A549 (cell line): ENCODE results near the gene DECR2. TPM values are rescaled to one million over a fixed set of nuclear protein-coding genes. Genes with fewer than 3 reads are reported as not detected.

Source experiments
- ATAC-seq, 2 experiments: fragments of 200-7000 bp in 1 of 2; fragments of >200 bp in 1 of 2; cut with Nextera tagmentation in 1 of 2; cut with Tn5 transposase in 1 of 2; 3 replicates each; pipeline versions ENCODE4 v1.8.0 to v1.9.1; 2018 to 2020; ENCODE audit warnings: mild to moderate bottlenecking in 1 of 2, moderate library complexity in 1 of 2
- CTCF ChIA-PET: fragments of 300-600 bp; sonication (Branson Sonifier 250); formaldehyde crosslinking; extraction: SDS; loops from one replicate; lab custom pipeline; 2021; ENCODE audit warnings: antibody characterized with exemption, inconsistent platforms; lab: Yijun Ruan, JAX
- POLR2A ChIA-PET: fragments of 350-600 bp; formaldehyde crosslinking; extraction: SDS; loops from one replicate; lab custom pipeline; 2021; ENCODE audit warnings: antibody characterized with exemption, inconsistent platforms; lab: Yijun Ruan, JAX
- DNase-seq, 2 experiments: peaks; one replicate each; pipeline versions ENCODE4 v3.0.0 to v3.0.0-alpha.2; 2011 to 2016; ENCODE audit warnings: low read depth in 1 of 2, low spot score in 1 of 2
- FAIRE-seq: peaks from 2 replicates; lab custom pipeline; 2011; peaks lifted over from hg19 to GRCh38; lab: Jason Lieb, UNC
- H3K27ac ChIP-seq, 2 experiments: fragments of >200 bp; sonication (Bioruptor Twin); formaldehyde crosslinking; 3 replicates each; pipeline ENCODE4 v1.5.1; 2016 to 2017
- H3K4me1 ChIP-seq: fragments of >200 bp; sonication (Bioruptor Twin); formaldehyde crosslinking; 3 replicates; pipeline ENCODE4 v1.6.1; 2016
- H3K4me2 ChIP-seq: fragments of >200 bp; sonication (Bioruptor Twin); formaldehyde crosslinking; 3 replicates; pipeline ENCODE4 v1.6.1; 2016
- H3K4me3 ChIP-seq: fragments of >200 bp; sonication (Bioruptor Twin); formaldehyde crosslinking; 3 replicates; pipeline ENCODE4 v1.5.1; 2016
- H3K9me3 ChIP-seq: fragments of >200 bp; sonication (Bioruptor Twin); formaldehyde crosslinking; 3 replicates; pipeline ENCODE4 v1.6.1; 2016
- ATOH8 ChIP-seq: fragments of 250-450 bp; sonication (Bioruptor Pico); IDR thresholded peaks from 2 replicates; pipeline ENCODE4 v1.5.0; 2020; ENCODE audit warnings: low read depth, mild to moderate bottlenecking, moderate library complexity
- BHLHE40 ChIP-seq: IDR thresholded peaks from 2 replicates; pipeline ENCODE4 v1.6.1; 2012; ENCODE audit warnings: low read depth, low read length, inconsistent platforms
- CHD2 ChIP-seq: fragments of 150-350 bp; IDR thresholded peaks from 2 replicates; pipeline ENCODE4 v1.6.1; 2014; ENCODE audit warnings: low read length; ENCODE audit not compliant: partially characterized antibody
- EHF ChIP-seq: fragments of 250-450 bp; sonication (Bioruptor Pico); IDR thresholded peaks from 2 replicates; pipeline ENCODE4 v1.5.0; 2020; ENCODE audit warnings: mild to moderate bottlenecking
- EHMT2 ChIP-seq: fragments of 200-600 bp; sonication (generic); IDR thresholded peaks from 2 replicates; pipeline ENCODE4 v1.6.1; 2016; ENCODE audit warnings: antibody characterized with exemption, low read depth, mild to moderate bottlenecking, moderate library complexity
- EP300 ChIP-seq, 2 experiments: fragments of >200 bp; sonication (Bioruptor Twin); formaldehyde crosslinking; IDR thresholded peaks; 2 replicates in 1 of 2; 3 replicates in 1 of 2; pipeline ENCODE4 v1.6.1; 2016 to 2017
- FOSB ChIP-seq: fragments of 250-450 bp; sonication (Bioruptor Pico); IDR thresholded peaks from 2 replicates; pipeline ENCODE4 v1.5.0; 2020; ENCODE audit warnings: mild to moderate bottlenecking, moderate library complexity
- FOSL2 ChIP-seq, 2 experiments: fragments of 450-650 bp in 1 of 2; fragments of >200 bp in 1 of 2; sonication (Bioruptor Twin) in 1 of 2; formaldehyde crosslinking; IDR thresholded peaks; 2 replicates each; pipeline versions ENCODE4 v1.5.0 to v1.6.1; 2016 to 2020; ENCODE audit warnings: mild to moderate bottlenecking in 1 of 2, moderate library complexity in 1 of 2
- FOXS1 ChIP-seq: fragments of 250-450 bp; sonication (Bioruptor Pico); IDR thresholded peaks from 2 replicates; pipeline ENCODE4 v1.5.0; 2020; ENCODE audit warnings: mild to moderate bottlenecking, moderate library complexity
- HEYL ChIP-seq: fragments of 250-450 bp; sonication (Bioruptor Pico); IDR thresholded peaks from 2 replicates; pipeline ENCODE4 v1.8.0; 2021; ENCODE audit warnings: mild to moderate bottlenecking, moderate library complexity
- HOXB13 ChIP-seq: fragments of 250-450 bp; sonication (Bioruptor Pico); IDR thresholded peaks from 2 replicates; pipeline ENCODE4 v1.5.0; 2020; ENCODE audit warnings: low read depth, mild to moderate bottlenecking, moderate library complexity
- HOXB5 ChIP-seq: fragments of 250-450 bp; sonication (Bioruptor Pico); IDR thresholded peaks from 2 replicates; pipeline ENCODE4 v1.5.0; 2020; ENCODE audit warnings: mild to moderate bottlenecking, moderate library complexity
- JUN ChIP-seq, 2 experiments: fragments of >200 bp; sonication (Bioruptor Twin); formaldehyde crosslinking; IDR thresholded peaks; 2 replicates in 1 of 2; 3 replicates in 1 of 2; pipeline ENCODE4 v1.6.1; 2016 to 2017
- JUNB ChIP-seq: fragments of >200 bp; sonication (Bioruptor Twin); formaldehyde crosslinking; IDR thresholded peaks from 2 replicates; pipeline ENCODE4 v1.6.1; 2016
- KDM1A ChIP-seq: fragments of 200-600 bp; sonication (generic); IDR thresholded peaks from 2 replicates; pipeline ENCODE4 v1.6.1; 2016; ENCODE audit warnings: low read depth, mild to moderate bottlenecking
- KDM5A ChIP-seq: fragments of 200-600 bp; sonication (generic); IDR thresholded peaks from 2 replicates; pipeline ENCODE4 v1.6.1; 2016; ENCODE audit warnings: antibody characterized with exemption, mild to moderate bottlenecking
- MAFK ChIP-seq: fragments of 450-650 bp; IDR thresholded peaks from 2 replicates; pipeline ENCODE4 v1.6.1; 2014; ENCODE audit not compliant: partially characterized antibody
- NR3C1 ChIP-seq: fragments of >200 bp; sonication (Bioruptor Twin); formaldehyde crosslinking; IDR thresholded peaks from 3 replicates; pipeline ENCODE4 v1.6.1; 2017
- POLR2A ChIP-seq: IDR thresholded peaks from 2 replicates; pipeline ENCODE4 v1.6.1; 2012; ENCODE audit warnings: mild to moderate bottlenecking, low read length
- POLR2AphosphoS2 ChIP-seq: conservative IDR thresholded peaks from 2 replicates; pipeline ENCODE4 v1.6.1; 2012; ENCODE audit warnings: low read length, improper control_type of control experiment, inconsistent platforms
- RAD21 ChIP-seq, 2 experiments: fragments of >200 bp in 1 of 2; sonication (Bioruptor Twin) in 1 of 2; formaldehyde crosslinking in 1 of 2; IDR thresholded peaks in 1 of 2; conservative IDR thresholded peaks in 1 of 2; 2 replicates in 1 of 2; 3 replicates in 1 of 2; pipeline ENCODE4 v1.6.1; 2012 to 2018; ENCODE audit warnings: inconsistent platforms in 1 of 2
- RARB ChIP-seq: fragments of 250-450 bp; sonication (Bioruptor Pico); IDR thresholded peaks from 2 replicates; pipeline ENCODE4 v1.8.0; 2021; ENCODE audit warnings: mild to moderate bottlenecking, moderate library complexity
- SMC3 ChIP-seq: fragments of >200 bp; sonication (Bioruptor Twin); formaldehyde crosslinking; IDR thresholded peaks from 3 replicates; pipeline ENCODE4 v1.6.1; 2018; ENCODE audit warnings: inconsistent platforms
- SREBF2 ChIP-seq: fragments of 450-650 bp; IDR thresholded peaks from 2 replicates; pipeline ENCODE4 v1.6.1; 2014; ENCODE audit warnings: mild to moderate bottlenecking, moderate library complexity
- USF2 ChIP-seq: fragments of 450-650 bp; IDR thresholded peaks from 2 replicates; pipeline ENCODE4 v1.6.1; 2014; ENCODE audit warnings: antibody characterized with exemption
- ZFP36 ChIP-seq: fragments of 450-650 bp; IDR thresholded peaks from 2 replicates; pipeline ENCODE4 v1.6.1; 2014; ENCODE audit warnings: borderline replicate concordance; ENCODE audit not compliant: partially characterized antibody
- WGBS: methylation state at CpG from one replicate; pipeline ENCODE4 v1.1.6; 2017; ENCODE audit errors: missing lambda C conversion rate; 5-methylcytosine and 5-hydroxymethylcytosine counted together
- polyA plus RNA-seq, 4 experiments: library from polyadenylated mRNA; depleted of rRNA in 3 of 4; stranded (reverse); fragments of >200 nt; fragmentation: RNase III in 1 of 4; extraction: RNeasy Plus Mini Kit Qiagen cat#74134 plus additional on column Dnase treatment in 1 of 4; gene quantifications; 2 replicates in 3 of 4; 3 replicates in 1 of 4; pipeline ENCODE4 v1.2.3, GENCODE V29; 2011 to 2017
- TF ChIP-seq, protein P1 (sequence below): fragments of 250-450 bp; sonication (Bioruptor Pico); IDR thresholded peaks from 2 replicates; pipeline ENCODE4 v1.5.0; 2021; ENCODE audit warnings: mild to moderate bottlenecking, moderate library complexity, borderline replicate concordance

The DECR2 gene
- polyA plus RNA-seq, 2 of the 4 experiments (the other 2 are of a cell fraction): 15.5 to 34.2 TPM

- H3K27ac ChIP-seq: no peak overlapping the region
- H3K4me3 ChIP-seq: no peak overlapping the region
- no peak overlapping the region for H3K4me2 ChIP-seq
- no peaks in the 10 kb centered on the region for H3K9me3 ChIP-seq
- TF ChIP-seq HOXB5 (CRISPR knock-in tag) (no peak), JUNB (no peak), KDM5A (no peak), POLR2A (no peak), EP300 (IDR thresholded peaks at IDR 0.05) (no peak), FOXS1 (CRISPR knock-in tag) (no peak), FOSL2 (IDR thresholded peaks at IDR 0.05) (no peak), FOSL2 (CRISPR knock-in tag; IDR thresholded peaks at IDR 0.05) (no peak), HOXB13 (CRISPR knock-in tag) (no peak), ZFP36 (no peak), RAD21 (conservative IDR thresholded peaks at IDR 0.05 in 1 of 2, IDR thresholded peaks at IDR 0.05 in 1 of 2) (no peak), EHMT2 (no peak), NR3C1 (no peak), JUN (IDR thresholded peaks at IDR 0.05) (no peak), SREBF2 (no peak), USF2 (no peak), MAFK (no peak)
- TF ChIP-seq, protein P1, sequence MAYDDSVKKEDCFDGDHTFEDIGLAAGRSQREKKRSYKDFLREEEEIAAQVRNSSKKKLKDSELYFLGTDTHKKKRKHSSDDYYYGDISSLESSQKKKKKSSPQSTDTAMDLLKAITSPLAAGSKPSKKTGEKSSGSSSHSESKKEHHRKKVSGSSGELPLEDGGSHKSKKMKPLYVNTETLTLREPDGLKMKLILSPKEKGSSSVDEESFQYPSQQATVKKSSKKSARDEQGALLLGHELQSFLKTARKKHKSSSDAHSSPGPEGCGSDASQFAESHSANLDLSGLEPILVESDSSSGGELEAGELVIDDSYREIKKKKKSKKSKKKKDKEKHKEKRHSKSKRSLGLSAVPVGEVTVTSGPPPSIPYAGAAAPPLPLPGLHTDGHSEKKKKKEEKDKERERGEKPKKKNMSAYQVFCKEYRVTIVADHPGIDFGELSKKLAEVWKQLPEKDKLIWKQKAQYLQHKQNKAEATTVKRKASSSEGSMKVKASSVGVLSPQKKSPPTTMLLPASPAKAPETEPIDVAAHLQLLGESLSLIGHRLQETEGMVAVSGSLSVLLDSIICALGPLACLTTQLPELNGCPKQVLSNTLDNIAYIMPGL (CRISPR knock-in tag): no peak
- peaks cover 6% of the 10 kb centered on the region; the same call in 2 of the 3 replicates for H3K4me1 ChIP-seq
- FAIRE-seq (no peak), ATAC-seq (no peak), DNase-seq (no peak)
- ChIA-PET CTCF (interaction anchor here (0.6 to 3.2 kb wide), 2 partner anchors 11 to 14 kb away, joined by 4 to 16 read pairs; no protein-coding TSS in a partner anchor), POLR2A (no interaction called here)
- WGBS: 86% methylated on average over 17 of the region's 44 CpGs
Observed at GRCh38 chr16:375927-376816, 25.5 kb upstream of the DECR2 start.

DNA sequence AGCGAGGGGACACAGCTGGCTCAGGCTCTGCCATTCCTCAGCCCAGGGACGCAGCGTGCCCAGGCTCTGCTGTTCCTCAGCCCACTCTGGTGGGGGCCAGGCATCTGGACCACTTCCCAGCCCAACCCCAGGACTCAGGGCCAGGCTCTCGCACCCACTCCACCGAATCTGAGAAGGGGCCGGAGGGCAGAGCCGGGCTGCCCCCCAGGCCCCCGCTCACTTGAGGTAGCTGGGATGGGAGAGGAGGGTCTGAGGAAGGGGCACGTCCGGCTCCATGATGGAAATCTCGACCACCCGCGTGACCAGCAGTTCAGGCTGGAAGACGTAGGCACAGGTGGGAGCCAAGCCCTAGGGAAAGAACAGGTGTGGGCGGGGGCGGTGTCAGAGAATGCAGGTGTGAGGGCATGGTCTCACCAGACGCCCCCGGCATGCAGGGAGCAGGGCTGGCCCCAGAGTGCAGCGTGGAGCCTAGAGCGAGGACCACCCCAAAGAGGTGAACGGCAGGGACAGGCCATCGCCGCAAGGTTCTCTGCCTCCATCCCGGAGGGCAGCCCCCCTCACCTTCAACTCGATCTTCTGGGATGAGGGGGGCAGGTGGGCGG lies 24.8 kb upstream of the DECR2 start:
- POLR2A ChIA-PET: no interaction called here
- Histone ChIP-seq H3K9me3 (no peaks in the 10 kb centered on the region), H3K4me3 (no peak overlapping the region), H3K4me2 (no peak overlapping the region), H3K4me1 (peaks cover 5% of the 10 kb centered on the region; the same call in 2 of the 3 replicates), H3K27ac (no peak overlapping the region)
- TF ChIP-seq NR3C1 (no peak), RARB (CRISPR knock-in tag) (no peak), ATOH8 (no peak), POLR2AphosphoS2 (no peak), BHLHE40 (no peak), EHF (CRISPR knock-in tag) (no peak), SMC3 (no peak), CHD2 (no peak), POLR2A (no peak), JUN (IDR thresholded peaks at IDR 0.05) (no peak), HEYL (CRISPR knock-in tag) (no peak), FOSB (no peak), KDM1A (no peak), EP300 (IDR thresholded peaks at IDR 0.05) (no peak), RAD21 (conservative IDR thresholded peaks at IDR 0.05 in 1 of 2, IDR thresholded peaks at IDR 0.05 in 1 of 2) (no peak), HOXB5 (CRISPR knock-in tag) (no peak)
- WGBS: 92% methylated on average over 23 of the region's 26 CpGs
- DNase-seq: no peak
- no peak for ATAC-seq
- no peak for FAIRE-seq
- CTCF ChIA-PET: interaction anchor here (0.6 to 3.2 kb wide), 2 partner anchors 12 to 15 kb away, joined by 4 to 16 read pairs; no protein-coding TSS in a partner anchor
